Keratinocyte (primary cell): Measurements from ENCODE around the gene VPS8. TPM values are rescaled to one million over a fixed set of nuclear protein-coding genes. Genes with fewer than 3 reads are reported as not detected.
A peak's percentile ranks its signal among the peaks of the same experiment; 100 is the strongest.

Source experiments
- DNase-seq: peaks from one replicate; pipeline ENCODE4 v3.0.0-alpha.2; 2011; ENCODE audit warnings: low read depth, missing footprints, low spot score
- FAIRE-seq: peaks from 2 replicates; lab custom pipeline; 2011; peaks lifted over from hg19 to GRCh38; lab: Jason Lieb, UNC
- H2AFZ ChIP-seq: 2 replicates; pipeline ENCODE4 v1.6.0; 2012; ENCODE audit warnings: low read length, control low read depth, inconsistent platforms; ENCODE audit not compliant: control insufficient read depth
- H3K27ac ChIP-seq: 2 replicates; pipeline ENCODE4 v1.5.1; 2011; ENCODE audit warnings: low read length; ENCODE audit not compliant: control insufficient read depth, insufficient read depth
- H3K27me3 ChIP-seq: 3 replicates; pipeline ENCODE4 v1.6.0; 2011; ENCODE audit warnings: low read length; ENCODE audit not compliant: control insufficient read depth, insufficient read depth; ENCODE audit errors: extremely low read depth
- H3K36me3 ChIP-seq, 2 experiments: 2 replicates in 1 of 2; 3 replicates in 1 of 2; pipeline ENCODE4 v1.5.1; 2011; ENCODE audit warnings: low read length in 2 of 2, mild to moderate bottlenecking in 1 of 2; ENCODE audit not compliant: control insufficient read depth in 2 of 2, insufficient read depth in 2 of 2; ENCODE audit errors: extremely low read depth in 1 of 2
- H3K4me1 ChIP-seq: 3 replicates; pipeline ENCODE4 v1.5.1; 2011; ENCODE audit warnings: low read length; ENCODE audit not compliant: control insufficient read depth, insufficient read depth; ENCODE audit errors: extremely low read depth
- H3K4me2 ChIP-seq: 3 replicates; pipeline ENCODE4 v1.6.0; 2011; ENCODE audit warnings: low read depth, low read length; ENCODE audit not compliant: control insufficient read depth, insufficient read depth; ENCODE audit errors: extremely low read depth
- H3K4me3 ChIP-seq, 3 experiments: fragments of 200-600 bp in 1 of 3; sonication (generic) in 1 of 3; 2 replicates in 2 of 3; 3 replicates in 1 of 3; pipeline ENCODE4 v1.5.1; 2011 to 2016; ENCODE audit warnings: low read length in 3 of 3, mild to moderate bottlenecking in 3 of 3, control low read depth in 2 of 3, inconsistent platforms in 1 of 3, low read depth in 1 of 3, mixed read lengths in 1 of 3, mixed run types in 1 of 3, moderate library complexity in 1 of 3; ENCODE audit not compliant: control insufficient read depth in 2 of 3, insufficient read depth in 2 of 3; ENCODE audit errors: extremely low read depth in 1 of 3
- H3K79me2 ChIP-seq: 2 replicates; pipeline ENCODE4 v1.6.0; 2012; ENCODE audit warnings: low read length; ENCODE audit not compliant: control insufficient read depth, insufficient read depth
- H3K9ac ChIP-seq: 3 replicates; pipeline ENCODE4 v1.6.0; 2011; ENCODE audit warnings: low read length; ENCODE audit not compliant: control insufficient read depth, insufficient read depth; ENCODE audit errors: extremely low read depth
- H3K9me1 ChIP-seq: 3 replicates; pipeline ENCODE4 v1.6.0; 2011; ENCODE audit warnings: low read length; ENCODE audit not compliant: control insufficient read depth, insufficient read depth; ENCODE audit errors: extremely low read depth
- H3K9me3 ChIP-seq: 2 replicates; pipeline ENCODE4 v1.5.1; 2012; ENCODE audit warnings: low read depth, low read length; ENCODE audit not compliant: control insufficient read depth
- H4K20me1 ChIP-seq: 3 replicates; pipeline ENCODE4 v1.6.0; 2011; ENCODE audit warnings: low read length; ENCODE audit not compliant: control insufficient read depth, insufficient read depth; ENCODE audit errors: extremely low read depth
- EZH2 ChIP-seq: IDR thresholded peaks from one replicate; pipeline ENCODE4 v1.6.1; 2012; ENCODE audit warnings: inconsistent platforms, mild to moderate bottlenecking, low read length, moderate library complexity
- dilution Hi-C: fragments of 300-500 bp; cut with MboI; formaldehyde crosslinking; loops from one replicate; pipeline ENCODE4 v1.7.0; 2020; ENCODE audit warnings: low sequenced_read_pairs; ENCODE audit not compliant: extremely low pct_ligation_motif_present
- polyA plus RNA-seq, 5 experiments: library from polyadenylated mRNA; depleted of rRNA in 3 of 5; stranded (reverse) in 3 of 5; stranded (forward) in 1 of 5; unstranded in 1 of 5; fragments of >200 nt; gene quantifications; 1 replicate in 1 of 5; 2 replicates in 3 of 5; 3 replicates in 1 of 5; pipeline versions ENCODE4 v1.2.1 to v1.2.3, GENCODE V29; 2011 to 2012; ENCODE audit warnings: missing spikeins in 2 of 5, low read depth in 1 of 5, low replicate concordance in 1 of 5
- TF ChIP-seq, protein P1 (sequence below), 3 experiments: IDR thresholded peaks in 1 of 3; conservative IDR thresholded peaks in 1 of 3; optimal IDR thresholded peaks in 1 of 3; 2 replicates in 2 of 3; 3 replicates in 1 of 3; pipeline versions ENCODE3 to v1.5.1; 2011; ENCODE audit warnings: low read length in 3 of 3, mild to moderate bottlenecking in 3 of 3, moderate library complexity in 2 of 3, control low read depth in 1 of 3, inconsistent platforms in 1 of 3; ENCODE audit not compliant: insufficient read depth in 2 of 3; ENCODE audit errors: extremely low read depth in 1 of 3

The VPS8 gene
- polyA plus RNA-seq, 1 donor (not counting 4 experiments of a cell fraction or from before 2014, with no cell fraction given), result 28.4 TPM

- H3K4me3 ChIP-seq, result no peak overlapping the region
- no peak overlapping the region for H2AFZ ChIP-seq
- H3K4me1 ChIP-seq, result no peaks in the 10 kb centered on the region
- no peak overlapping the region for H3K4me2 ChIP-seq
- no peak overlapping the region for H3K9ac ChIP-seq
- no peak for DNase-seq
- no peak for FAIRE-seq
- H3K27ac ChIP-seq, result no peak overlapping the region
- no peaks in the 10 kb centered on the region for H3K27me3 ChIP-seq
- H3K79me2 ChIP-seq, result no peaks in the 10 kb centered on the region
- no peaks in the 10 kb centered on the region for H3K9me3 ChIP-seq
- H3K9me1 ChIP-seq, result no peaks in the 10 kb centered on the region
- dilution Hi-C loops, result no loop called here
- TF ChIP-seq EZH2, result no peak
- TF ChIP-seq, protein P1, sequence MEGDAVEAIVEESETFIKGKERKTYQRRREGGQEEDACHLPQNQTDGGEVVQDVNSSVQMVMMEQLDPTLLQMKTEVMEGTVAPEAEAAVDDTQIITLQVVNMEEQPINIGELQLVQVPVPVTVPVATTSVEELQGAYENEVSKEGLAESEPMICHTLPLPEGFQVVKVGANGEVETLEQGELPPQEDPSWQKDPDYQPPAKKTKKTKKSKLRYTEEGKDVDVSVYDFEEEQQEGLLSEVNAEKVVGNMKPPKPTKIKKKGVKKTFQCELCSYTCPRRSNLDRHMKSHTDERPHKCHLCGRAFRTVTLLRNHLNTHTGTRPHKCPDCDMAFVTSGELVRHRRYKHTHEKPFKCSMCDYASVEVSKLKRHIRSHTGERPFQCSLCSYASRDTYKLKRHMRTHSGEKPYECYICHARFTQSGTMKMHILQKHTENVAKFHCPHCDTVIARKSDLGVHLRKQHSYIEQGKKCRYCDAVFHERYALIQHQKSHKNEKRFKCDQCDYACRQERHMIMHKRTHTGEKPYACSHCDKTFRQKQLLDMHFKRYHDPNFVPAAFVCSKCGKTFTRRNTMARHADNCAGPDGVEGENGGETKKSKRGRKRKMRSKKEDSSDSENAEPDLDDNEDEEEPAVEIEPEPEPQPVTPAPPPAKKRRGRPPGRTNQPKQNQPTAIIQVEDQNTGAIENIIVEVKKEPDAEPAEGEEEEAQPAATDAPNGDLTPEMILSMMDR (optimal IDR thresholded peaks at IDR 0.05 in 1 of 3, IDR thresholded peaks at IDR 0.05 in 1 of 3, conservative IDR thresholded peaks at IDR 0.05 in 1 of 3; ENCODE audit: extremely low read depth in 1 of 3, insufficient read depth in 2 of 3, low read length in 3 of 3), result no peak
- no peaks in the 10 kb centered on the region for H4K20me1 ChIP-seq
- peaks cover 3 to 16% of the 10 kb centered on the region in 2 experiments for H3K36me3 ChIP-seq
Observed at GRCh38 chr3:184873141-184873540, 61.2 kb downstream of the VPS8 start.

- H3K4me2 ChIP-seq, result no peak overlapping the region
- DNase-seq (no peak), FAIRE-seq (no peak)
- H3K27me3 ChIP-seq, result no peaks in the 10 kb centered on the region
- H3K79me2 ChIP-seq, result no peaks in the 10 kb centered on the region
- H3K36me3 ChIP-seq, result peaks cover 0 to 9% of the 10 kb centered on the region in 2 experiments
- TF ChIP-seq, protein P1 (optimal IDR thresholded peaks at IDR 0.05 in 1 of 3, IDR thresholded peaks at IDR 0.05 in 1 of 3, conservative IDR thresholded peaks at IDR 0.05 in 1 of 3; ENCODE audit: extremely low read depth in 1 of 3, insufficient read depth in 2 of 3, low read length in 3 of 3), result peak; percentile 54 to 55 (median 55)
- no peak for TF ChIP-seq EZH2
- H3K9me3 ChIP-seq, result no peaks in the 10 kb centered on the region
- H2AFZ ChIP-seq, result no peak overlapping the region
- H3K27ac ChIP-seq, result no peak overlapping the region
- no peak overlapping the region for H3K4me3 ChIP-seq
- H4K20me1 ChIP-seq, result no peaks in the 10 kb centered on the region
- no peak overlapping the region for H3K9ac ChIP-seq
- dilution Hi-C loops, result no loop called here
- H3K4me1 ChIP-seq, result no peaks in the 10 kb centered on the region
- no peaks in the 10 kb centered on the region for H3K9me1 ChIP-seq
Observed at GRCh38 chr3:184874709-184875644, 63.0 kb downstream of the VPS8 start.
